Erythroblast (primary cell): Measurements from ENCODE around the gene SERPINH1.

Experiments
- GATA1 ChIP-seq: IDR thresholded peaks from 2 replicates; pipeline ENCODE4 v1.6.1; 2011; ENCODE audit warnings: low read depth, mild to moderate bottlenecking, control low read depth, low read length, moderate library complexity
- POLR2A ChIP-seq: IDR thresholded peaks from 2 replicates; pipeline ENCODE4 v1.6.1; 2011; ENCODE audit warnings: mild to moderate bottlenecking, low read length

- TF ChIP-seq POLR2A (no peak), GATA1 (no peak)
These were observed 38.3 kb downstream of the SERPINH1 start for GRCh38 chr11:75600356-75600755.
